Lung (tissue), 16 donors: ENCODE results near the gene MAGEF1. TPM values are rescaled to one million over a fixed set of nuclear protein-coding genes. Genes with fewer than 3 reads are reported as not detected.
A peak's percentile ranks its signal among the peaks of the same experiment; 100 is the strongest.

Experiments
- ATAC-seq: fragments of 200-7000 bp; cut with Tn5 transposase; one replicate; pipeline ENCODE4 v1.9.1; 2020; ENCODE audit warnings: moderate number of reproducible peaks; ENCODE audit not compliant: insufficient read depth, low FRiP score
- DNase-seq, 3 donors: peaks; one replicate each; pipeline ENCODE4 v3.0.0-alpha.2; 2013 to 2017
- H3K27ac ChIP-seq, 2 donors: one replicate each; pipeline ENCODE4 v1.5.1; 2013; ENCODE audit warnings: mild to moderate bottlenecking in 2 of 2, moderate library complexity in 2 of 2, control low read depth in 1 of 2, inconsistent platforms in 1 of 2, low read depth in 1 of 2, low read length in 1 of 2
- H3K27me3 ChIP-seq, 3 donors: one replicate each; pipeline ENCODE4 v1.5.1; 2013; ENCODE audit warnings: low read length in 2 of 3; ENCODE audit not compliant: control insufficient read depth in 3 of 3, insufficient read depth in 3 of 3
- H3K36me3 ChIP-seq, 4 donors: one replicate each; pipeline ENCODE4 v1.5.1; 2013; ENCODE audit warnings: low read length in 4 of 4, mild to moderate bottlenecking in 1 of 4, moderate library complexity in 1 of 4; ENCODE audit not compliant: control insufficient read depth in 4 of 4, insufficient read depth in 4 of 4
- H3K4me1 ChIP-seq, 5 donors: one replicate each; pipeline ENCODE4 v1.5.1; 2013; ENCODE audit warnings: low read length in 5 of 5, mild to moderate bottlenecking in 2 of 5, moderate library complexity in 1 of 5; ENCODE audit not compliant: control insufficient read depth in 5 of 5, insufficient read depth in 5 of 5
- H3K4me3 ChIP-seq: one replicate; pipeline ENCODE4 v1.5.1; 2013; ENCODE audit warnings: mild to moderate bottlenecking, control low read depth, moderate library complexity
- H3K9ac ChIP-seq, 2 donors: one replicate each; pipeline ENCODE4 v1.5.1; 2013; ENCODE audit warnings: low read length in 2 of 2, control low read depth in 1 of 2; ENCODE audit not compliant: insufficient read depth in 1 of 2
- H3K9me3 ChIP-seq, 4 donors: one replicate each; pipeline ENCODE4 v1.5.1; 2013; ENCODE audit warnings: low read length in 3 of 4, mild to moderate bottlenecking in 1 of 4, moderate library complexity in 1 of 4; ENCODE audit not compliant: control insufficient read depth in 4 of 4, insufficient read depth in 3 of 4
- WGBS, 2 donors: extraction: QIAGEN DNeasy Blood & Tissue Kit; methylation state at CpG; one replicate each; pipeline ENCODE4 v1.1.7; 2013; 5-methylcytosine and 5-hydroxymethylcytosine counted together
- long read RNA-seq, 5 donors: transcript quantifications; one replicate each; lab custom pipeline, GENCODE V29; 2026
- polyA plus RNA-seq, 2 donors: library from polyadenylated mRNA; stranded (reverse); fragments of 200-250 nt; gene quantifications; one replicate each; pipeline ENCODE4 v1.2.1, GENCODE V29; 2013
- total RNA-seq, 2 donors: library from RNA; depleted of rRNA in 1 of 2; stranded (reverse); fragments of >200 nt in 1 of 2; gene quantifications; one replicate each; pipeline ENCODE4 v1.2.1, GENCODE V29; 2014 to 2021
- TF ChIP-seq, protein P1 (sequence below): IDR thresholded peaks from 2 replicates; pipeline ENCODE4 v1.5.1; 2012; ENCODE audit warnings: mild to moderate bottlenecking; ENCODE audit errors: control extremely low read depth, extremely low read depth
- donor health status: control.
- donor health status: control.
- donor health status: Bipolar disorder and iron deficiency.
- donor health status: healthy.
- donor health status: DM: yes; HTN: yes; CAD: no.

Gene MAGEF1, protein sequence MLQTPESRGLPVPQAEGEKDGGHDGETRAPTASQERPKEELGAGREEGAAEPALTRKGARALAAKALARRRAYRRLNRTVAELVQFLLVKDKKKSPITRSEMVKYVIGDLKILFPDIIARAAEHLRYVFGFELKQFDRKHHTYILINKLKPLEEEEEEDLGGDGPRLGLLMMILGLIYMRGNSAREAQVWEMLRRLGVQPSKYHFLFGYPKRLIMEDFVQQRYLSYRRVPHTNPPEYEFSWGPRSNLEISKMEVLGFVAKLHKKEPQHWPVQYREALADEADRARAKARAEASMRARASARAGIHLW
- total RNA-seq (10 to 100 TPM; 30.9 to 35.3 TPM), polyA plus RNA-seq (10 to 100 TPM; 30.1 to 36.1 TPM)
- long read RNA-seq, donor 1, transcript MAGEF1-201 (1 exons, 1,636 nt): major isoform, 66 of 66 reads
- long read RNA-seq, donor 1, partial matches to known transcripts: 0 of 66 reads
- long read RNA-seq, donor 1, other reads (novel, unspliced or antisense): 0 of 66 reads
- long read RNA-seq, donor 2, transcript MAGEF1-201 (1 exons, 1,636 nt): major isoform, 25 of 25 reads
- long read RNA-seq, donor 2, partial matches to known transcripts: 0 of 25 reads
- long read RNA-seq, donor 2, other reads (novel, unspliced or antisense): 0 of 25 reads
- long read RNA-seq, donor 3, transcript MAGEF1-201 (1 exons, 1,636 nt): major isoform, 36 of 36 reads
- long read RNA-seq, donor 3, partial matches to known transcripts: 0 of 36 reads
- long read RNA-seq, donor 3, other reads (novel, unspliced or antisense): 0 of 36 reads
- long read RNA-seq, donor 4, transcript MAGEF1-201 (1 exons, 1,636 nt): major isoform, 39 of 39 reads
- long read RNA-seq, donor 4, partial matches to known transcripts: 0 of 39 reads
- long read RNA-seq, donor 4, other reads (novel, unspliced or antisense): 0 of 39 reads
- long read RNA-seq, donor 5, transcript MAGEF1-201 (1 exons, 1,636 nt): major isoform, 77 of 77 reads
- long read RNA-seq, donor 5, partial matches to known transcripts: 0 of 77 reads
- long read RNA-seq, donor 5, other reads (novel, unspliced or antisense): 0 of 77 reads

DNA sequence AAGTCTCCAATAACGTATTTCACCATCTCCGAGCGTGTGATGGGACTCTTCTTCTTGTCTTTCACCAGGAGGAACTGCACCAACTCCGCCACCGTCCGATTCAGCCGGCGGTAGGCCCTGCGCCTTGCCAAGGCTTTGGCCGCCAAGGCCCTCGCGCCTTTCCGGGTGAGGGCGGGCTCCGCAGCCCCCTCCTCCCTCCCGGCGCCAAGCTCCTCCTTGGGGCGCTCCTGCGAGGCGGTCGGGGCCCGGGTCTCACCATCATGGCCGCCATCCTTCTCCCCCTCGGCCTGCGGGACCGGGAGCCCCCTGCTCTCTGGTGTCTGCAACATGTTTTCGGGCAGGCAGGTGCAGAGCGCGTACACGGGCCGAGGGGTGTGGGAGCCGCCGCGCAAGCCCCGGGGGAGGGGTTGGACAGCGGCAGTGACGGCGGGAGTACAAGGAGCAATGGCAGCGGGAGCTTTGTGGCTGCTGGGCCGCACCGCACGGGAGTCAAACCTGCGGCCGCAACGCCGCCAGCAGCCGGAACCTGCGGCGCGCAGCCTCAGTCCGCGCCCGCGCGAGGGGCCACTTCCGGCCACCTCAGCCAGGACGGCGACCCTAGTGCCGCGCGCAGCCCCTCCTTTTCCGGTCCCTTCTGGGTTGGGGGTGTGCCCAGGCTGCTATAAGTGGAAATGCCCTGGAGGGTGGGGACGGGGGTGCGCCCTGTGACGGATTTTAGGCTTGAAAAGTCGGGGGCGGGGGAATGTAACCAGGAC lies at the start of gene MAGEF1:
Gene MAGEF1 (minus strand): TSS at position 572 of the 755 bp plus-strand sequence. CDS start 243 bp downstream, at position 329.
- H3K4me1 ChIP-seq: peaks cover 0 to 31% (median 6%) of the 10 kb centered on the region in 5 donors
- TF ChIP-seq, protein P1, sequence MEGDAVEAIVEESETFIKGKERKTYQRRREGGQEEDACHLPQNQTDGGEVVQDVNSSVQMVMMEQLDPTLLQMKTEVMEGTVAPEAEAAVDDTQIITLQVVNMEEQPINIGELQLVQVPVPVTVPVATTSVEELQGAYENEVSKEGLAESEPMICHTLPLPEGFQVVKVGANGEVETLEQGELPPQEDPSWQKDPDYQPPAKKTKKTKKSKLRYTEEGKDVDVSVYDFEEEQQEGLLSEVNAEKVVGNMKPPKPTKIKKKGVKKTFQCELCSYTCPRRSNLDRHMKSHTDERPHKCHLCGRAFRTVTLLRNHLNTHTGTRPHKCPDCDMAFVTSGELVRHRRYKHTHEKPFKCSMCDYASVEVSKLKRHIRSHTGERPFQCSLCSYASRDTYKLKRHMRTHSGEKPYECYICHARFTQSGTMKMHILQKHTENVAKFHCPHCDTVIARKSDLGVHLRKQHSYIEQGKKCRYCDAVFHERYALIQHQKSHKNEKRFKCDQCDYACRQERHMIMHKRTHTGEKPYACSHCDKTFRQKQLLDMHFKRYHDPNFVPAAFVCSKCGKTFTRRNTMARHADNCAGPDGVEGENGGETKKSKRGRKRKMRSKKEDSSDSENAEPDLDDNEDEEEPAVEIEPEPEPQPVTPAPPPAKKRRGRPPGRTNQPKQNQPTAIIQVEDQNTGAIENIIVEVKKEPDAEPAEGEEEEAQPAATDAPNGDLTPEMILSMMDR: no peak
- DNase-seq: peak; percentile 92 to 95 (median 92)

DNA sequence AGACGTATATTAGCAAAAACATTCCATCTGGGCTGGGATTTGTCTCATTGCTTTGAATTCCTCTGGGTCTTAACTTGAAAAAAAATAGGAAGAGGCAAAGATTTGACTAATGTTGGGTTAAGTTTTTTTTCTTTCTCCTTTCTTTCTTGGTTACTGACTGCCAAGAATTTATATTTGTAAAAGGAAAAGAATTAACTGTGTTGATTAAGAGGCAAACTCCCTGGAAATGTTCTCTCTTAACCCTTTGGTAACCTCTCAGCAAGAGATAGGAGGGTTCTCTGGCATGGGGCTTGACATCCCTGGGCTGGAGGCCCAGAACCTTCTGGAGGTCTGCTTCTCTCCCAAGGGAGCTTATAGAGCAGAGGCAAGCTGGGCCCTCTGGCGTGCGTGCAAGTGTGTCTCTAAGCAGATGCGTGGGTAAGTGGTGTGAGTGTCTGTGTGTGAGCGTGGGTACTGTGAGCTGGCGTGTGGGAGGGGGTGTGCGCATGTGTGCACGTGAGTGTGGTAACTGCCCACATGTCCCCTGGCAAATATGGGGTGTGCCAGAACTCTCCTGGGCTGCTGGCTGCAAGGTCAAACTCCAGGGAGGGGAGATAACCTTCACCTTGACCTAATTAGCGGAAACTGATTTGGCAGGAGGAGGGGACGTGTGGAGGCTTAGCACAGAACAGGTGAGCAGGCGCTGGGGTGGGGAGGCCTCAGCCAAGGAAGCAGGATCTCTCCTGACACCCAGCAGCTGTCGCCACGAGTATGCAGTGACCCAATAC lies 49.4 kb upstream of the MAGEF1 start:
- Histone ChIP-seq H3K4me3 (no peak overlapping the region), H3K36me3 (no peaks in the 10 kb centered on the region), H3K9me3 (no peaks in the 10 kb centered on the region), H3K27me3 (no peaks in the 10 kb centered on the region), H3K4me1 (peaks cover 0 to 39% (median 28%) of the 10 kb centered on the region in 5 donors), H3K9ac (no peak overlapping the region), H3K27ac (no peak overlapping the region)
- ATAC-seq (no peak), DNase-seq (peak; percentile 67 to 89 (median 86))
- 71 to 88% methylated on average over 13 of the region's 13 CpGs for WGBS, 2 donors
- TF ChIP-seq, protein P1: no peak

More for the DNA sequence above, at the start of gene MAGEF1:
- 0% methylated on average over 51 to 67 of the region's 67 CpGs for WGBS, 2 donors
- Histone ChIP-seq H3K36me3 (peaks cover 0 to 11% (median 6%) of the 10 kb centered on the region in 4 donors), H3K9ac (peak within 1 kb of the TSS; percentile 75 to 97), H3K4me3 (peak within 1 kb of the TSS; percentile 64), H3K9me3 (no peaks in the 10 kb centered on the region), H3K27me3 (no peaks in the 10 kb centered on the region), H3K27ac (peak within 1 kb of the TSS; percentile 94 to 96)
- peak; percentile 92 for ATAC-seq
